Keratinocyte (primary cell): ENCODE measurements around the gene SPECC1. TPM values are rescaled to one million over a fixed set of nuclear protein-coding genes. Genes with fewer than 3 reads are reported as not detected.

Experiments used
- DNase-seq: peaks from one replicate; pipeline ENCODE4 v3.0.0-alpha.2; 2011; ENCODE audit warnings: low read depth, missing footprints, low spot score
- FAIRE-seq: peaks from 2 replicates; lab custom pipeline; 2011; peaks lifted over from hg19 to GRCh38; lab: Jason Lieb, UNC
- H2AFZ ChIP-seq: 2 replicates; pipeline ENCODE4 v1.6.0; 2012; ENCODE audit warnings: low read length, control low read depth, inconsistent platforms; ENCODE audit not compliant: control insufficient read depth
- H3K27ac ChIP-seq: 2 replicates; pipeline ENCODE4 v1.5.1; 2011; ENCODE audit warnings: low read length; ENCODE audit not compliant: control insufficient read depth, insufficient read depth
- H3K27me3 ChIP-seq: 3 replicates; pipeline ENCODE4 v1.6.0; 2011; ENCODE audit warnings: low read length; ENCODE audit not compliant: control insufficient read depth, insufficient read depth; ENCODE audit errors: extremely low read depth
- H3K36me3 ChIP-seq, 2 experiments: 2 replicates in 1 of 2; 3 replicates in 1 of 2; pipeline ENCODE4 v1.5.1; 2011; ENCODE audit warnings: low read length in 2 of 2, mild to moderate bottlenecking in 1 of 2; ENCODE audit not compliant: control insufficient read depth in 2 of 2, insufficient read depth in 2 of 2; ENCODE audit errors: extremely low read depth in 1 of 2
- H3K4me1 ChIP-seq: 3 replicates; pipeline ENCODE4 v1.5.1; 2011; ENCODE audit warnings: low read length; ENCODE audit not compliant: control insufficient read depth, insufficient read depth; ENCODE audit errors: extremely low read depth
- H3K4me2 ChIP-seq: 3 replicates; pipeline ENCODE4 v1.6.0; 2011; ENCODE audit warnings: low read depth, low read length; ENCODE audit not compliant: control insufficient read depth, insufficient read depth; ENCODE audit errors: extremely low read depth
- H3K4me3 ChIP-seq, 3 experiments: fragments of 200-600 bp in 1 of 3; sonication (generic) in 1 of 3; 2 replicates in 2 of 3; 3 replicates in 1 of 3; pipeline ENCODE4 v1.5.1; 2011 to 2016; ENCODE audit warnings: low read length in 3 of 3, mild to moderate bottlenecking in 3 of 3, control low read depth in 2 of 3, inconsistent platforms in 1 of 3, low read depth in 1 of 3, mixed read lengths in 1 of 3, mixed run types in 1 of 3, moderate library complexity in 1 of 3; ENCODE audit not compliant: control insufficient read depth in 2 of 3, insufficient read depth in 2 of 3; ENCODE audit errors: extremely low read depth in 1 of 3
- H3K79me2 ChIP-seq: 2 replicates; pipeline ENCODE4 v1.6.0; 2012; ENCODE audit warnings: low read length; ENCODE audit not compliant: control insufficient read depth, insufficient read depth
- H3K9ac ChIP-seq: 3 replicates; pipeline ENCODE4 v1.6.0; 2011; ENCODE audit warnings: low read length; ENCODE audit not compliant: control insufficient read depth, insufficient read depth; ENCODE audit errors: extremely low read depth
- H3K9me1 ChIP-seq: 3 replicates; pipeline ENCODE4 v1.6.0; 2011; ENCODE audit warnings: low read length; ENCODE audit not compliant: control insufficient read depth, insufficient read depth; ENCODE audit errors: extremely low read depth
- H3K9me3 ChIP-seq: 2 replicates; pipeline ENCODE4 v1.5.1; 2012; ENCODE audit warnings: low read depth, low read length; ENCODE audit not compliant: control insufficient read depth
- H4K20me1 ChIP-seq: 3 replicates; pipeline ENCODE4 v1.6.0; 2011; ENCODE audit warnings: low read length; ENCODE audit not compliant: control insufficient read depth, insufficient read depth; ENCODE audit errors: extremely low read depth
- EZH2 ChIP-seq: IDR thresholded peaks from one replicate; pipeline ENCODE4 v1.6.1; 2012; ENCODE audit warnings: inconsistent platforms, mild to moderate bottlenecking, low read length, moderate library complexity
- dilution Hi-C: fragments of 300-500 bp; cut with MboI; formaldehyde crosslinking; loops from one replicate; pipeline ENCODE4 v1.7.0; 2020; ENCODE audit warnings: low sequenced_read_pairs; ENCODE audit not compliant: extremely low pct_ligation_motif_present
- polyA plus RNA-seq, 5 experiments: library from polyadenylated mRNA; depleted of rRNA in 3 of 5; stranded (reverse) in 3 of 5; stranded (forward) in 1 of 5; unstranded in 1 of 5; fragments of >200 nt; gene quantifications; 1 replicate in 1 of 5; 2 replicates in 3 of 5; 3 replicates in 1 of 5; pipeline versions ENCODE4 v1.2.1 to v1.2.3, GENCODE V29; 2011 to 2012; ENCODE audit warnings: missing spikeins in 2 of 5, low read depth in 1 of 5, low replicate concordance in 1 of 5
- TF ChIP-seq, protein P1 (sequence below), 3 experiments: IDR thresholded peaks in 1 of 3; conservative IDR thresholded peaks in 1 of 3; optimal IDR thresholded peaks in 1 of 3; 2 replicates in 2 of 3; 3 replicates in 1 of 3; pipeline versions ENCODE3 to v1.5.1; 2011; ENCODE audit warnings: low read length in 3 of 3, mild to moderate bottlenecking in 3 of 3, moderate library complexity in 2 of 3, control low read depth in 1 of 3, inconsistent platforms in 1 of 3; ENCODE audit not compliant: insufficient read depth in 2 of 3; ENCODE audit errors: extremely low read depth in 1 of 3

The SPECC1 gene
- polyA plus RNA-seq, 1 donor (not counting 4 experiments of a cell fraction or from before 2014, with no cell fraction given), result 20.9 TPM

- Histone ChIP-seq H2AFZ (no peak overlapping the region), H3K27ac (no peak overlapping the region), H3K9ac (no peak overlapping the region), H3K4me2 (no peak overlapping the region), H3K79me2 (no peaks in the 10 kb centered on the region), H3K36me3 (no peaks in the 10 kb centered on the region), H3K9me3 (no peaks in the 10 kb centered on the region), H4K20me1 (no peaks in the 10 kb centered on the region), H3K27me3 (no peaks in the 10 kb centered on the region), H3K4me1 (no peaks in the 10 kb centered on the region), H3K9me1 (no peaks in the 10 kb centered on the region), H3K4me3 (no peak overlapping the region)
- no peak for TF ChIP-seq EZH2
- TF ChIP-seq, protein P1, sequence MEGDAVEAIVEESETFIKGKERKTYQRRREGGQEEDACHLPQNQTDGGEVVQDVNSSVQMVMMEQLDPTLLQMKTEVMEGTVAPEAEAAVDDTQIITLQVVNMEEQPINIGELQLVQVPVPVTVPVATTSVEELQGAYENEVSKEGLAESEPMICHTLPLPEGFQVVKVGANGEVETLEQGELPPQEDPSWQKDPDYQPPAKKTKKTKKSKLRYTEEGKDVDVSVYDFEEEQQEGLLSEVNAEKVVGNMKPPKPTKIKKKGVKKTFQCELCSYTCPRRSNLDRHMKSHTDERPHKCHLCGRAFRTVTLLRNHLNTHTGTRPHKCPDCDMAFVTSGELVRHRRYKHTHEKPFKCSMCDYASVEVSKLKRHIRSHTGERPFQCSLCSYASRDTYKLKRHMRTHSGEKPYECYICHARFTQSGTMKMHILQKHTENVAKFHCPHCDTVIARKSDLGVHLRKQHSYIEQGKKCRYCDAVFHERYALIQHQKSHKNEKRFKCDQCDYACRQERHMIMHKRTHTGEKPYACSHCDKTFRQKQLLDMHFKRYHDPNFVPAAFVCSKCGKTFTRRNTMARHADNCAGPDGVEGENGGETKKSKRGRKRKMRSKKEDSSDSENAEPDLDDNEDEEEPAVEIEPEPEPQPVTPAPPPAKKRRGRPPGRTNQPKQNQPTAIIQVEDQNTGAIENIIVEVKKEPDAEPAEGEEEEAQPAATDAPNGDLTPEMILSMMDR (optimal IDR thresholded peaks at IDR 0.05 in 1 of 3, IDR thresholded peaks at IDR 0.05 in 1 of 3, conservative IDR thresholded peaks at IDR 0.05 in 1 of 3; ENCODE audit: extremely low read depth in 1 of 3, insufficient read depth in 2 of 3, low read length in 3 of 3), result no peak
- FAIRE-seq (no peak), DNase-seq (no peak)
- dilution Hi-C loops, result no loop called here
Measured at GRCh38 chr17:20127360-20128035, 118.3 kb downstream of the SPECC1 start.

- H4K20me1 ChIP-seq, result no peaks in the 10 kb centered on the region
- dilution Hi-C loops, result no loop called here
- H3K9me3 ChIP-seq, result no peaks in the 10 kb centered on the region
- no peak overlapping the region for H3K27ac ChIP-seq
- no peak overlapping the region for H3K9ac ChIP-seq
- no peak overlapping the region for H3K4me3 ChIP-seq
- no peaks in the 10 kb centered on the region for H3K9me1 ChIP-seq
- H2AFZ ChIP-seq, result no peak overlapping the region
- H3K79me2 ChIP-seq, result no peaks in the 10 kb centered on the region
- no peak overlapping the region for H3K4me2 ChIP-seq
- no peaks in the 10 kb centered on the region for H3K4me1 ChIP-seq
- DNase-seq (no peak), FAIRE-seq (no peak)
- no peaks in the 10 kb centered on the region for H3K27me3 ChIP-seq
- no peaks in the 10 kb centered on the region for H3K36me3 ChIP-seq
- no peak for TF ChIP-seq EZH2
- TF ChIP-seq, protein P1 (optimal IDR thresholded peaks at IDR 0.05 in 1 of 3, IDR thresholded peaks at IDR 0.05 in 1 of 3, conservative IDR thresholded peaks at IDR 0.05 in 1 of 3; ENCODE audit: extremely low read depth in 1 of 3, insufficient read depth in 2 of 3, low read length in 3 of 3), result no peak
Measured at GRCh38 chr17:20128036-20128667, 119.0 kb downstream of the SPECC1 start.
